DMS114 treated with DMSO at 0.1 percent for 48 hours (cell line): ENCODE data around the gene TNS4.

ENCODE experiments used
- DNase-seq: peaks from one replicate; lab custom pipeline; 2025; ENCODE audit not compliant: unreplicated experiment; lab: John Stamatoyannopoulos, UW

The TNS4 gene

GRCh38 chr17:40518401-40519088 is 17.1 kb upstream of the TNS4 start:
- no peak for DNase-seq

- no peak for DNase-seq
Measured at GRCh38 chr17:40517981-40518380, 16.6 kb upstream of the TNS4 start.

GRCh38 chr17:40517286-40517662 is 15.9 kb upstream of the TNS4 start:
- no peak for DNase-seq

DNA sequence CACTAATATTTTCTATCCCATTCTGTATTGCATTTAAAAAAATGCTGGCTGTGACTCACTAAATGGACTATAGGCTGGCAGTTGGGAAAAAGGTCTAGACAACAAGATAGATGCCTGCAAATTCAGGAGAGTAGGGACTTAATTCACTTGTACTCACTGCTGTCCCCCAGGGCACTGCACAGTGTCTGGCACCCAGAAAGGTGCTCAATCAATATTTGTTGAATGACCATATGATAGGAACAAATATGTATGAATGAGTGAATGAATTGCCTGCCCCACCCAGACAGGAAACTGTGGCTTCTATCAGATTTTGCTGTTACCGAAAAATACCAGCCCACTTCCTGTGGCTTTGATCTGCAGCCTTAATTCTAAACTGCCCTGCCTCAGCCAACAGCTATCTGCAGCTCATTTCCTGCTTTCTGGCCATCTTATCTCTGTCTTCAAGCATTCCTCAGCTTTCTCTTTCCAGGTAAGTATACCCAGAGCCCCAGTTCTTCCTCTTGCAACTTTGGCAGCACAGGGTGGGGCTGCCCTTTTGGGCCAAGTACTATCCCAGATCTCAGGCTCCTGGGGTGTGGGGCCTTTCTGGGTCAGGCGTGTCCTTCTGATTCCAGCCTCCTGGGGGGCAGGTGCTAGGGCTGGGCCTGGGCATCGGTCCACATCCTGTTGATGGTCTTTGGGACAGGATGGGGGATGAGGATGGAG is 15.3 kb upstream of the TNS4 start:
- no peak for DNase-seq

DNA sequence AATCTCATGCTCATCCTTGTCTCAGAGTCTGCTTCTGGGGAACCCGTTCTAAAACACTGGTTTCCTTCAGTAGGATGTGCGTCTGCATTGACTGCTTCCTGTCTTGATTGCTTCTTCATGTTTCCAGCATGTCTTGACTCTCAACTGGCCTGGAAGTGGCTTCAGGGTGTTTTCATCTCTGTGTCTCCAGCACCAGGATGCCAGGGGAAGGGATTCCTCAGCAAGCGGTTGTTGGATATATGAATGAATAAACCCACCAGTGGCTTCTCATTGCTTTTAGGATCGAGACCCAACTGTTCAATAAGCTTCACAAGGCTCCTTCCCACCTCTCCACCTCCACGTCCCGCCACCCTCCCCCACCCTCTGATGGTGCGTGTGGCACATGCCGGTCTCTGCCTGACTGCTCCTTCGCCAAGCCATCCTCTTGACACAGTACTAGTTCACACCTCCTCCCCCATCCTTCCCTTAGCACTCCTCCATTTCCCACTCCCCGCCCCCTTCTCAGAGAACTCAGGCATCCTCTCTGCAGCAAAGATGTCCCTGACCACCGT is 14.1 kb upstream of the TNS4 start:
- DNase-seq, result no peak

GRCh38 chr17:40515011-40515410 is 13.6 kb upstream of the TNS4 start:
- DNase-seq, result no peak

- no peak for DNase-seq
Measured at GRCh38 chr17:40514013-40514875, 12.8 kb upstream of the TNS4 start.

DNA sequence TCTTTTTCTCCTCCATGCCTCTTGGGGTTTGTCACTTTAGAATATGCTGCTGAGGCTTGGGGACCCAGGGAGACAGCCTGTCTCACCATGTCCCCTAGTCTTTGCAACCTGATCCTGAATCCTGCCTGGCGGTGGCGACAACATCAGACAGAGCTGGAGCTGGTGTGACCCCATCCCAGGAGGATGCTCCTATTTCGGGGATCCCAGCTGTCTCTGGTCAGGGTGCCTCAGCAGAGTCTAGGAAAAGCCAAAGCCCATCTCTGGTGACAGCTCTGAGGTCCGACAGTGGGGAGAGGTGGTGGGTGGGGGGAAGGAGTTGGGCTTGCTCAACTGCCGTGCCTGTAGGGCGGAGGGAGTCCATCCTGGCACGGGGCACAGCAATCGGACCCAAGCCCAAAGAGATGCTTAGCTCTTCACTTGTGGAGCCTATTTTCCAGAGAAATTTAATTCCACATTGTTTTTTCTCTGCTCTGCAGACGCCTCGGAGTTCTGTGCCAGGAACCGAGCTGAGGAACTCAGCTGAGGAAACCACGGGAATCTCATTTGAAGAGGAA is 10.3 kb upstream of the TNS4 start:
- no peak for DNase-seq

GRCh38 chr17:40511136-40511535 is 9.7 kb upstream of the TNS4 start:
- no peak for DNase-seq

DNA sequence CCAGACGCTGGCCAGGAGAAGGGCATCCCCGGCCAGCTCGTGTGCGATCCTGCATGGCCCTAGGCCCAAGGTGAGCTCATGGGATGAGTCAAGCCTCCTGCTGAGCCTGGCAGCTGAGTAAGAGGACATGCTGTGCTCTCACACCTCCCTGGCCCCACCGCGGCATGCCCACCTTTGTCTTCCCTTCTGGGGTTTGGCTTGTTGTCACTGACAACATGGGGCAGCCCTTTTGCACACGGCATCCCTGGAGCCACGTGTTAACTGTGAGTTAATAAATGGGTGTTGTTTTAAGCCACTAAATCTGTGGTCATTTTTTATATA is 8.9 kb upstream of the TNS4 start:
- DNase-seq, result no peak

DNA sequence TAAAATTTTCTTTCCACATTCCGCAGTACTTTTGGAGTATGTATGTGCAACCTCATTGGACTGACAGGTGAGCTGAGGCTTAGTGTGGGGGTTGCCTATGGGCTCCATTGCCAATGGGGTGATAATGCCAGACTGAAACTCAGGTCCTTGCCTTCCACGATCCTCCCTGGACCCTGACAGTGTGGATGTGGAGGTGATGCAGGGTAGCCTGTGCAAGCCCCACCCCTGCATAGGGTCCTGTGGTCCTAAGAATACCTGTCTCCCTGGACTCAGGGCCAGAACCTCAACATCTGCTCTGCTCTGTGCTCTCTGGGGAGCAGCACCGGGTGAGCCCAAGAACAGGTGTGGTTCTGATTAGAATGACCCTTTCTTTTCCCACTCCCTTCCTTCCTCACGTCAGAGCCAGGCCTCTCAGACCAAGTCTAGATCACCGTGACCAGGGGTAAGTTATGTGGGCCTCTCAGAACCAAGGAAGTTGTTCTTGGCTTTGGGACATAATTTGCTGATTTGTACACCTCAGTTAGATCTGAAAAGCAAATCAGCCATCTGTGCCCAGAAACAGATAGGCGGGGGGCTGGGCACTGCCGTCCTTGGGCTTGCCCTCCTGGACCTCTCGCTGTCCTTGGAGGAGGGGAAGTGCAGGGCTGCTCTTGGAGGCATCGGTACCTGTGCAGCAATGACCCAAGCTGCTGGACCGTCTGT is 8.4 kb upstream of the TNS4 start:
- DNase-seq, result no peak

GRCh38 chr17:40506786-40507185 is 5.4 kb upstream of the TNS4 start:
- no peak for DNase-seq

DNA sequence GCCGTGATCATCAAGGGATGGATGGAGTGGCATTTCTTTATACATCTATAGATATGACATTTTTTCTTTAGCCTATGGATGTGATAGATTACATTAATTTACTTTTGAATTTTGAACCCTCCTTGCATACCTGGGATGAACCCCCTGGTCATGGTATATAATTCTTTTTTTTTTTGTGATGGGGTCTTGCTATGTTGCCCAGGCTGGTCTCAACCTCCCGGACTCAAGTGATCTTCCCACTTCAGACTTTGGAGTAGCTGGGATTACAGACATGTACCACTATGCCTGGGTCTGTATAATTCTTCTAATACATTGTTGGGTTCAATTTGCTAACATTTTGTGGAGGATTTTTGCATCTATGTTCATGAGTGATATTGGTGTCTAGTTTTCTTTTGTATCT is 1.7 kb upstream of the TNS4 start:
- no peak for DNase-seq

- DNase-seq, result no peak
Measured at GRCh38 chr17:40502716-40503115, 1.3 kb upstream of the TNS4 start.

DNA sequence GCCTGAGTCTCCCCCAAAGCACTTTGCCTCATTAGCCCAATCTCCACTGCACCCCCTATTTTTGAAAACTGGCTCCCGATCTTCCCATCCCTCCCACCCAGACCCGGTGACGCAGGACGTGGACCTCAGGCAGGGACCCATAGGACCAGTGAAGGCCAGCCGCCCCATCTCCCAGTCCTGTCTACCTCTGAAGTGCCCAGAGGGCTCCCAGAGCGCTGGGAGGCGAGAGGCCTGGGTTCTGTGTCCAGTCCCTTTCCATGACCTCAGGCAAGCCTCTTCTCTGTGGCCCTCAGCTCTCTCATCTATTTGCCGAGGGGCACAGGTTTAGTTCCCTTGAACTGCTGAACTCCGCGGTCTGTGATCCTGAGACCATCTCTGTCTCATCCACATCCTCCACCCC is 714 bp downstream of the TNS4 start:
- no peak for DNase-seq

GRCh38 chr17:40500190-40500589 is 1.2 kb downstream of the TNS4 start:
- no peak for DNase-seq

DNA sequence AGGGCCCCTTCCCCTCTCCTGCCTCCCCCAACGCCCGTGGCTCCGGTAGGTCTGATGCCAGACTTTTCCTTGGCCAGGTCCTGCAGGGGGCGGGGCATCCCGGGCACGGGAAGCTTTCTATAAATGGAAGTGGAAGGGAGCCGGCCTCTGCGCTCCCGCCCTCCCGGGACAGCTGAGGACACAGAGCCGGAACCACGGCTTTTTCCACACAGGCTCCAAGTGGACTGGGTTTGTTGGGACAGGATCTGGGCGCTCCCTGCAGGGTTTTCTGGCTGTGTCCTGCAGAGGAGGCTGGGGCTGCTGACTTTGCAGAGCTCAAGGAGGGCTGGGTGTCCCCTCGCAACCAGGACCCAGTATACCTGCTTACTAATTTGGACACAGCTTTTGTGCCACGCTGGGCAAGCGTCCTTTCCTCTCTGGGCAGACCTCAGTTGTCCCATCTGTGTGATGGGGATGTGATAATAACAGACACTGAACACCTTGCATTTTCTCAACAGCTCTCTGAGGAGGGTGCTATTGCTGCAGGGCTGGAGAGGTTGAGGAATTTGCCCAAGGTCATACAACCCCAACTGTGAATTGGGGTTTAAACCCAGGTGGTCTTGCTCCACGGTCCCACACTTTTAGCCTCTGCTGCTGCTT is 1.8 kb downstream of the TNS4 start:
- no peak for DNase-seq

DNA sequence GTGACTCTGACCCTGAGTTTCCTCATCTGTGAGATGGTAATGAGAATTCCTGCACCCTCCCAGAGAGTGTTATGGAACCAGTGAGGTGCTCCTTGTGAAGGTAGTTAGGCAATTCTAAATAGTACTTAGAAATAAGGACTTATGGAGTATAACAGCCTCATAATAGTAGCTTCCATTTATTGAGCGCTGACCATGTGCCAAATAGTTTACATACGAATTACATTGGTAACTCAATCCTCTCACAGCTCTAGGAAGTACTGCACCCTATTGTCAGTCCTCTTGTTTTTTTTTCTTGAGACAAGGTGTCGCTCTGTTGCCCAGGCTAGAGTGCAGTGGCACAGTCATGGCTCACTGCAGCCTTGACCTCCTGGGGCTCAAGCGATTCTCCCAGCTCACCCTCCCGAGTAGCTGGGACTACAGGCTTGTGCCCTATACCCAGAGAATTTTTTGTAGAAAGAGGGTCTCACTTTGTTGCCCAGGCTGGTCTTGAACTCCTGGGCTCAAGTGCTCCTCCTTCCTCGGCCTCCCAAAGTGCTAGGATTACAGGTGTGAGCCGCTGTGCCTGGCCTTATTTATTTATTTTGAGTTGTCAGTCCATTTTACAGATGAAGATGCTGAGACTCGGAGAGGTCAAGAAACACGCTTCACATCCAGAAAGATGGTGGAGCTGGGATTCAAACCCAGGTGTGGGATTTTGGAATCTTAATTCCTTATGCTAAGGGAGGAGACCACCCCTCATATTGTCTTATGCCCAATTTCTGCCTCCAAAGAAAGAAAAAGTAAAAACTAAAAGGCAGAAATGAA is 2.9 kb downstream of the TNS4 start:
- no peak for DNase-seq

DNA sequence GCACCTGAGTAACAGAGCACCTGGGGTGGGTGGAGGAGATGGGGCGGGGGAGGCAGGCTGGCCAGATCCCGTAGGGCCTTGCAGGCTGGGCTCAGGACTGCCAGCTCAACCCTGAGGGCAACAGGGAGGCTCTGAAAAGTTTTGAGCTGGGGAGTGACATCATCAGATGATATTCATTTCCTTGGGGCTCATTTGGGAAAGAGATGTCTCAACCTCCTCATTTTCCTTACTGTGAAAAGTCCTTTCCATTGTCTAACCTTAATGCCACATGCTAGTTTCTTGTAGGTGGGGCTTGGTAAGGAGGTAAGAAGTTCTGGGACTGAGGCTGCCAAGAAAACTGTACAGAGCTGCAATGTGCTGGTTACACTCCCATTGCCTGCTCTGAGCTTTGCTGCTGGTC is 3.7 kb downstream of the TNS4 start:
- no peak for DNase-seq
